B cell (primary cell): ENCODE data around the gene FRYL. TPM values are rescaled to one million over a fixed set of nuclear protein-coding genes. Genes with fewer than 3 reads are reported as not detected.

Source experiments
- ATAC-seq: fragments of 200-7000 bp; cut with Tn5 transposase; one replicate; pipeline ENCODE4 v1.10.0; 2021; ENCODE audit warnings: low read depth, mild to moderate bottlenecking, moderate number of reproducible peaks, moderate library complexity
- CTCF ChIA-PET: fragments of 350-600 bp; sonication (Branson Sonifier 250); formaldehyde crosslinking; loops from one replicate; lab custom pipeline; 2021; ENCODE audit warnings: antibody characterized with exemption, inconsistent platforms; lab: Charles Lee
- POLR2A ChIA-PET: fragments of 350-600 bp; sonication (Branson Sonifier 250); formaldehyde crosslinking; loops from one replicate; lab custom pipeline; 2021; ENCODE audit warnings: antibody characterized with exemption; lab: Charles Lee
- DNase-seq: peaks from one replicate; pipeline ENCODE4 v3.0.0; 2013
- H2AFZ ChIP-seq: 2 replicates; pipeline ENCODE4 v1.6.1; 2012; ENCODE audit warnings: mild to moderate bottlenecking, low read depth, low read length; ENCODE audit not compliant: insufficient read depth, poor library complexity, severe bottlenecking
- H3K27ac ChIP-seq, 2 donors: 1 replicate in 1 of 2; 2 replicates in 1 of 2; pipeline ENCODE4 v1.5.1; 2012 to 2013; ENCODE audit warnings: low read length in 2 of 2, mild to moderate bottlenecking in 2 of 2, moderate library complexity in 1 of 2
- H3K27me3 ChIP-seq, 4 experiments: fragments of 200-600 bp in 1 of 4; sonication (generic) in 1 of 4; replicated peaks in 1 of 4; 1 replicate in 2 of 4; 2 replicates in 2 of 4; pipeline versions ENCODE4 v1.6.1 to v1.7.0; 2013 to 2016; ENCODE audit warnings: low read length in 3 of 4, mild to moderate bottlenecking in 2 of 4, mixed read lengths in 1 of 4, moderate library complexity in 1 of 4; ENCODE audit not compliant: insufficient read depth in 4 of 4, control insufficient read depth in 3 of 4; ENCODE audit errors: control extremely low read depth in 1 of 4
- H3K36me3 ChIP-seq, 2 experiments: replicated peaks in 1 of 2; 1 replicate in 1 of 2; 2 replicates in 1 of 2; pipeline versions ENCODE4 v1.6.1 to v1.7.1; 2013; ENCODE audit warnings: low read length in 1 of 2; ENCODE audit not compliant: insufficient read depth in 2 of 2, control insufficient read depth in 1 of 2; ENCODE audit errors: control extremely low read depth in 1 of 2, extremely low read depth in 1 of 2
- H3K4me1 ChIP-seq, 2 donors: fragments of 200-600 bp in 1 of 2; sonication (generic) in 1 of 2; 1 replicate in 1 of 2; 2 replicates in 1 of 2; pipeline versions ENCODE4 v1.5.1 to v1.6.1; 2013 to 2017; ENCODE audit warnings: low read length in 2 of 2; ENCODE audit not compliant: control insufficient read depth in 2 of 2, insufficient read depth in 2 of 2
- H3K4me2 ChIP-seq: replicated peaks from 2 replicates; pipeline ENCODE3; 2012; ENCODE audit warnings: mild to moderate bottlenecking, low read depth, low read length; ENCODE audit not compliant: poor library complexity, severe bottlenecking
- H3K4me3 ChIP-seq, 5 experiments: fragments of 200-600 bp in 1 of 5; sonication (generic) in 1 of 5; 1 replicate in 3 of 5; 2 replicates in 2 of 5; pipeline versions ENCODE4 v1.5.1 to v1.7.0; 2011 to 2016; ENCODE audit warnings: low read length in 4 of 5, mild to moderate bottlenecking in 4 of 5, low read depth in 2 of 5, control low read depth in 1 of 5, moderate library complexity in 1 of 5; ENCODE audit not compliant: insufficient read depth in 1 of 5; ENCODE audit errors: control extremely low read depth in 1 of 5, extremely low read depth in 1 of 5
- H3K79me2 ChIP-seq: fragments of 200-600 bp; sonication (generic); one replicate; pipeline ENCODE4 v1.6.0; 2016; ENCODE audit warnings: low read length; ENCODE audit not compliant: control insufficient read depth, insufficient read depth
- H3K9ac ChIP-seq: fragments of 200-600 bp; sonication (generic); 2 replicates; pipeline ENCODE4 v1.6.1; 2017; ENCODE audit warnings: mild to moderate bottlenecking, low read length, moderate library complexity
- H3K9me3 ChIP-seq, 3 donors: one replicate each; pipeline versions ENCODE4 v1.6.1 to v1.7.1; 2013; ENCODE audit warnings: low read length in 2 of 3; ENCODE audit not compliant: control insufficient read depth in 2 of 3, insufficient read depth in 1 of 3; ENCODE audit errors: control extremely low read depth in 1 of 3
- H4K20me1 ChIP-seq: 2 replicates; pipeline ENCODE4 v1.6.0; 2012; ENCODE audit warnings: mild to moderate bottlenecking, low read length; ENCODE audit not compliant: insufficient read depth, control insufficient read depth, poor library complexity, severe bottlenecking
- H3K27ac Mint-ChIP-seq: one replicate; pipeline ENCODE4 v1.8.0; 2021; ENCODE audit warnings: mixed read lengths
- H3K27me3 Mint-ChIP-seq: one replicate; pipeline ENCODE4 v1.8.0; 2021; ENCODE audit warnings: mixed read lengths
- H3K4me1 Mint-ChIP-seq: one replicate; pipeline ENCODE4 v1.8.0; 2021; ENCODE audit warnings: mixed read lengths
- H3K4me3 Mint-ChIP-seq: one replicate; pipeline ENCODE4 v1.8.0; 2021; ENCODE audit warnings: mixed read lengths
- H3K9me3 Mint-ChIP-seq: one replicate; pipeline ENCODE4 v1.8.0; 2022; ENCODE audit warnings: mixed read lengths; ENCODE audit not compliant: insufficient read depth
- EZH2 ChIP-seq: IDR thresholded peaks from 2 replicates; pipeline ENCODE4 v1.6.1; 2012; ENCODE audit warnings: borderline replicate concordance, low read depth, mild to moderate bottlenecking, moderate library complexity, low read length; ENCODE audit not compliant: insufficient read depth, poor library complexity, severe bottlenecking
- WGBS: methylation state at CpG from one replicate; pipeline ENCODE4 v1.1.5; 2013; ENCODE audit warnings: missing lambda C conversion rate; ENCODE audit not compliant: insufficient coverage; 5-methylcytosine and 5-hydroxymethylcytosine counted together
- intact Hi-C: fragments of 100-400 bp; cut with micrococcal nuclease; formaldehyde crosslinking; loops from one replicate; pipeline ENCODE4 v1.10.0; 2022
- polyA plus RNA-seq: library from polyadenylated mRNA; depleted of rRNA; stranded (reverse); fragments of >200 nt; gene quantifications from 2 replicates; pipeline ENCODE4 v1.2.3, GENCODE V29; 2012
- total RNA-seq, 2 donors: library from RNA; stranded (reverse); fragments of 120-200 nt in 1 of 2; gene quantifications; 1 replicate in 1 of 2; 2 replicates in 1 of 2; pipeline versions ENCODE4 v1.2.3 to v1.2.4, GENCODE V29; 2013 to 2022
- TF ChIP-seq, protein P1 (sequence below): fragments of 200-600 bp; IDR thresholded peaks from one replicate; pipeline ENCODE4 v1.8.0; 2022; ENCODE audit warnings: antibody characterized with exemption, mild to moderate bottlenecking

Gene FRYL
- total and polyA plus RNA-seq, 2 donors (not counting 1 experiment from before 2014, with no cell fraction given) = 15.5 to 138 TPM

DNA sequence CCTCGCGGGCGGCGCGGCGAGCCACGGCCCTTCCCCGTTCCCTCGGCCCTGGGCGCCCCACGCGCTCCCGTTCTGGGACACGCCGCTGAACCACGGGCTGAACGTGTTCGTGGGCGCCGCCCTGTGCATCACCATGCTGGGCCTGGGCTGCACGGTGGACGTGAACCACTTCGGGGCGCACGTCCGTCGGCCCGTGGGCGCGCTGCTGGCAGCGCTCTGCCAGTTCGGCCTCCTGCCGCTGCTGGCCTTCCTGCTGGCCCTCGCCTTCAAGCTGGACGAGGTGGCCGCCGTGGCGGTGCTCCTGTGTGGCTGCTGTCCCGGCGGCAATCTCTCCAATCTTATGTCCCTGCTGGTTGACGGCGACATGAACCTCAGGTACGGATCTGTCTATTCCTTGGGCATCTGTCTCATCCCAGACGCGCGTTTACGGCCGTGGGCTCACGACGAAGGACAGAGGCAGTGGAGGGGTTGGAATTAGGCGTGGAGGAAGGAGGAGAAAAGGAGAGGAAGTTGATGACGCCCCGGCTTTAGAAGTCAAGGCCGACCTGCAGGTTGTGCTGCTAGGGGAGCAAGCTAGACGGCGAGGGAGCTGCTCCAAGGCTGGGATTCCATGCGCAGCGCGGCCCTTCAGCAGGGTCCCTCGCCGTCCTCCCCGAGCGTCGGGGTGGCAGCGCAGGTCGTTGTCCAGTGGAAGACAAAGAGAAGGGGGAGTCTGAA is 296.1 kb downstream of the FRYL start:
- TF ChIP-seq, protein P1, sequence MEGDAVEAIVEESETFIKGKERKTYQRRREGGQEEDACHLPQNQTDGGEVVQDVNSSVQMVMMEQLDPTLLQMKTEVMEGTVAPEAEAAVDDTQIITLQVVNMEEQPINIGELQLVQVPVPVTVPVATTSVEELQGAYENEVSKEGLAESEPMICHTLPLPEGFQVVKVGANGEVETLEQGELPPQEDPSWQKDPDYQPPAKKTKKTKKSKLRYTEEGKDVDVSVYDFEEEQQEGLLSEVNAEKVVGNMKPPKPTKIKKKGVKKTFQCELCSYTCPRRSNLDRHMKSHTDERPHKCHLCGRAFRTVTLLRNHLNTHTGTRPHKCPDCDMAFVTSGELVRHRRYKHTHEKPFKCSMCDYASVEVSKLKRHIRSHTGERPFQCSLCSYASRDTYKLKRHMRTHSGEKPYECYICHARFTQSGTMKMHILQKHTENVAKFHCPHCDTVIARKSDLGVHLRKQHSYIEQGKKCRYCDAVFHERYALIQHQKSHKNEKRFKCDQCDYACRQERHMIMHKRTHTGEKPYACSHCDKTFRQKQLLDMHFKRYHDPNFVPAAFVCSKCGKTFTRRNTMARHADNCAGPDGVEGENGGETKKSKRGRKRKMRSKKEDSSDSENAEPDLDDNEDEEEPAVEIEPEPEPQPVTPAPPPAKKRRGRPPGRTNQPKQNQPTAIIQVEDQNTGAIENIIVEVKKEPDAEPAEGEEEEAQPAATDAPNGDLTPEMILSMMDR = no peak
- no peak for TF ChIP-seq EZH2
- H3K9ac ChIP-seq = peak overlapping the region; percentile 44
- POLR2A ChIA-PET = no interaction called here
- CTCF ChIA-PET = interaction anchor here (0.8 to 1.1 kb wide), 2 partner anchors 62 to 94 kb away, joined by 3 to 4 read pairs; no protein-coding TSS in a partner anchor
- peak overlapping the region; percentile 46 for H2AFZ ChIP-seq
- Mint-ChIP-seq H3K9me3 (no peaks in the 10 kb centered on the region), H3K27me3 (peaks cover 65% of the 10 kb centered on the region), H3K4me1 (peaks cover 16% of the 10 kb centered on the region), H3K4me3 (peak overlapping the region; percentile 79), H3K27ac (no peak overlapping the region)
- 16% methylated on average over 66 of the region's 66 CpGs for WGBS
- H3K4me3 ChIP-seq = peak overlapping the region in 3 of 5 experiments; percentile 36 to 42 (median 40)
- H3K4me1 ChIP-seq = peaks cover 17 to 20% of the 10 kb centered on the region in 2 donors
- peaks cover 0 to 36% (median 31%) of the 10 kb centered on the region in 4 experiments for H3K27me3 ChIP-seq
- H4K20me1 ChIP-seq = no peaks in the 10 kb centered on the region
- H3K9me3 ChIP-seq = no peaks in the 10 kb centered on the region
- H3K27ac ChIP-seq = no peak overlapping the region
- ATAC-seq = peak; percentile 14
- peak overlapping the region; percentile 82 for H3K4me2 ChIP-seq
- peak; percentile 53 for DNase-seq
- no peaks in the 10 kb centered on the region for H3K36me3 ChIP-seq
- intact Hi-C loops = no loop called here
- H3K79me2 ChIP-seq = no peaks in the 10 kb centered on the region
